CD8-positive, alpha-beta memory T cell (primary cell): Measurements from ENCODE around the gene SCN3B. TPM values are rescaled to one million over a fixed set of nuclear protein-coding genes. Genes with fewer than 3 reads are reported as not detected.

Experiments
- CTCF ChIA-PET: fragments of 350-600 bp; sonication (Branson Sonifier 250); formaldehyde crosslinking; loops from one replicate; lab custom pipeline; 2021; ENCODE audit warnings: antibody characterized with exemption; lab: Charles Lee
- POLR2A ChIA-PET: fragments of 350-600 bp; sonication (Branson Sonifier 250); formaldehyde crosslinking; loops from one replicate; lab custom pipeline; 2021; ENCODE audit warnings: antibody characterized with exemption; lab: Charles Lee
- DNase-seq, 5 donors: peaks; one replicate each; pipeline versions ENCODE4 v3.0.0 to v3.0.0-alpha.2; 2020 to 2022; ENCODE audit warnings: mixed read lengths in 1 of 5
- H3K27ac ChIP-seq: one replicate; pipeline ENCODE4 v1.7.0; 2013; ENCODE audit warnings: low read depth, mild to moderate bottlenecking, low read length, moderate library complexity
- H3K27me3 ChIP-seq: 2 replicates; pipeline ENCODE4 v1.7.0; 2013; ENCODE audit warnings: low read length, mild to moderate bottlenecking; ENCODE audit not compliant: insufficient read depth, poor library complexity, severe bottlenecking
- H3K36me3 ChIP-seq: 2 replicates; pipeline ENCODE4 v1.7.0; 2013; ENCODE audit warnings: mild to moderate bottlenecking, low read length, moderate library complexity; ENCODE audit not compliant: insufficient read depth
- H3K4me1 ChIP-seq: 2 replicates; pipeline ENCODE4 v1.7.0; 2013; ENCODE audit warnings: mild to moderate bottlenecking, low read length, moderate library complexity; ENCODE audit not compliant: insufficient read depth
- H3K4me3 ChIP-seq: 2 replicates; pipeline ENCODE4 v1.7.0; 2013; ENCODE audit warnings: mild to moderate bottlenecking, low read length
- H3K9me3 ChIP-seq: 2 replicates; pipeline ENCODE4 v1.7.0; 2013; ENCODE audit warnings: mild to moderate bottlenecking, low read length
- H3K27ac Mint-ChIP-seq, 8 donors: one replicate each; pipeline ENCODE4 v1.8.0; 2020 to 2021; ENCODE audit warnings: mixed read lengths in 8 of 8, mild to moderate bottlenecking in 6 of 8, inconsistent platforms in 3 of 8, moderate library complexity in 3 of 8
- H3K27me3 Mint-ChIP-seq, 2 donors: one replicate each; pipeline ENCODE4 v1.8.0; 2020 to 2021; ENCODE audit warnings: mixed read lengths in 2 of 2, mild to moderate bottlenecking in 1 of 2, moderate library complexity in 1 of 2
- H3K36me3 Mint-ChIP-seq, 3 donors: one replicate each; pipeline ENCODE4 v1.8.0; 2020 to 2021; ENCODE audit warnings: mixed read lengths in 3 of 3, inconsistent platforms in 1 of 3, mild to moderate bottlenecking in 1 of 3
- H3K4me1 Mint-ChIP-seq, 3 donors: one replicate each; pipeline ENCODE4 v1.8.0; 2020 to 2021; ENCODE audit warnings: mixed read lengths in 3 of 3, inconsistent platforms in 1 of 3, mild to moderate bottlenecking in 1 of 3
- H3K4me3 Mint-ChIP-seq, 7 donors: one replicate each; pipeline ENCODE4 v1.8.0; 2020 to 2021; ENCODE audit warnings: mixed read lengths in 7 of 7, mild to moderate bottlenecking in 6 of 7, moderate library complexity in 4 of 7, inconsistent platforms in 2 of 7
- H3K9me3 Mint-ChIP-seq, 5 donors: one replicate each; pipeline ENCODE4 v1.8.0; 2020 to 2022; ENCODE audit warnings: mixed read lengths in 5 of 5, mild to moderate bottlenecking in 3 of 5, moderate library complexity in 2 of 5, inconsistent platforms in 1 of 5
- polyA plus RNA-seq: library from polyadenylated mRNA; unstranded; fragments of 300-500 nt; fragmentation: Illumina TruSeq; gene quantifications from one replicate; pipeline ENCODE4 v1.2.3, GENCODE V29; 2021
- total RNA-seq, 2 experiments: library from RNA; stranded (reverse); gene quantifications; one replicate each; pipeline ENCODE4 v1.2.3, GENCODE V29; 2021

Gene SCN3B
- total and polyA plus RNA-seq, 3 experiments from 2014 or later, result 0.22 TPM; not detected in 2

GRCh38 chr11:123630126-123630608 is 24.3 kb downstream of the SCN3B start:
- no peaks in the 10 kb centered on the region for H3K4me1 ChIP-seq
- Mint-ChIP-seq H3K36me3 (peaks cover 0 to 5% (median 0%) of the 10 kb centered on the region in 3 donors), H3K4me1 (no peaks in the 10 kb centered on the region), H3K9me3 (no peaks in the 10 kb centered on the region), H3K27me3 (peaks cover 5 to 12% of the 10 kb centered on the region in 2 donors), H3K27ac (no peak overlapping the region), H3K4me3 (no peak overlapping the region)
- no peaks in the 10 kb centered on the region for H3K27me3 ChIP-seq
- no peak for DNase-seq
- no peaks in the 10 kb centered on the region for H3K36me3 ChIP-seq
- H3K4me3 ChIP-seq, result no peak overlapping the region
- H3K9me3 ChIP-seq, result no peaks in the 10 kb centered on the region
- no peak overlapping the region for H3K27ac ChIP-seq
- ChIA-PET CTCF (no interaction called here), POLR2A (no interaction called here)

GRCh38 chr11:123628936-123629683 is 25.3 kb downstream of the SCN3B start:
- ChIA-PET POLR2A (no interaction called here), CTCF (no interaction called here)
- H3K4me3 Mint-ChIP-seq, result no peak overlapping the region
- H3K4me3 ChIP-seq, result no peak overlapping the region
- no peaks in the 10 kb centered on the region for H3K9me3 Mint-ChIP-seq
- no peaks in the 10 kb centered on the region for H3K9me3 ChIP-seq
- H3K4me1 ChIP-seq, result no peaks in the 10 kb centered on the region
- no peak overlapping the region for H3K27ac ChIP-seq
- peaks cover 3 to 5% of the 10 kb centered on the region in 2 donors for H3K27me3 Mint-ChIP-seq
- no peaks in the 10 kb centered on the region for H3K4me1 Mint-ChIP-seq
- no peaks in the 10 kb centered on the region for H3K27me3 ChIP-seq
- H3K36me3 Mint-ChIP-seq, result peaks cover 0 to 11% (median under 1%) of the 10 kb centered on the region in 3 donors
- no peaks in the 10 kb centered on the region for H3K36me3 ChIP-seq
- DNase-seq, result no peak
- peak overlapping the region in 1 of 8 donors; percentile 37 for H3K27ac Mint-ChIP-seq

- H3K27me3 ChIP-seq, result no peaks in the 10 kb centered on the region
- Mint-ChIP-seq H3K4me3 (no peak overlapping the region), H3K36me3 (peaks cover 0 to 39% (median 6%) of the 10 kb centered on the region in 3 donors), H3K4me1 (no peaks in the 10 kb centered on the region), H3K27me3 (peaks cover 0 to 1% of the 10 kb centered on the region in 2 donors), H3K27ac (no peak overlapping the region), H3K9me3 (no peaks in the 10 kb centered on the region)
- H3K36me3 ChIP-seq, result no peaks in the 10 kb centered on the region
- no peaks in the 10 kb centered on the region for H3K9me3 ChIP-seq
- H3K27ac ChIP-seq, result no peak overlapping the region
- H3K4me3 ChIP-seq, result no peak overlapping the region
- DNase-seq, result no peak
- no peaks in the 10 kb centered on the region for H3K4me1 ChIP-seq
- POLR2A ChIA-PET, result no interaction called here
- CTCF ChIA-PET, result no interaction called here
Measured at GRCh38 chr11:123624974-123625373, 29.4 kb downstream of the SCN3B start.

DNA sequence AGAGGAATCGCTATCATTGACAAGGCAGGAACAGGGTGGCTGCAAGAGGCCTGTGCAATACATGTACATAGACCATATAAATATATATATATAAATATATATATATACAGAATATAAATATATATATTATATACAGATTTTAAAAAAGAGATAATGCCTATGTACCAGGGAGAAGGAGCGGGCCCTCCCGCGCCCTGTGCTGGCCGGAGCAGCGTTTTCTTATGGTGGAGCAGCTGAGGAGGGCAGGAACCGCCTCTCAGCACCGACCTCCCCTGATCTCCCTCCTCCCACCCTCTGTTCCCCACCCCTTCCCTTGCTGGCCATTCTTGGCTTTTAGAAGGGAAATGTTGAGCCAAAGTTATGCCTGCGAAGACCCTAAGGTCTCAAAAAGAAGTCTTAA is 31.8 kb downstream of the SCN3B start:
- no peaks in the 10 kb centered on the region for H3K4me1 ChIP-seq
- H3K27me3 ChIP-seq, result no peaks in the 10 kb centered on the region
- ChIA-PET CTCF (no interaction called here), POLR2A (no interaction called here)
- no peaks in the 10 kb centered on the region for H3K36me3 ChIP-seq
- no peaks in the 10 kb centered on the region for H3K9me3 ChIP-seq
- Mint-ChIP-seq H3K4me3 (no peak overlapping the region), H3K27ac (no peak overlapping the region), H3K27me3 (no peaks in the 10 kb centered on the region), H3K4me1 (no peaks in the 10 kb centered on the region), H3K9me3 (no peaks in the 10 kb centered on the region), H3K36me3 (peaks cover 3 to 63% (median 15%) of the 10 kb centered on the region in 3 donors)
- H3K4me3 ChIP-seq, result no peak overlapping the region
- DNase-seq, result no peak
- no peak overlapping the region for H3K27ac ChIP-seq

GRCh38 chr11:123616505-123617198 is 37.8 kb downstream of the SCN3B start:
- Histone ChIP-seq H3K9me3 (no peaks in the 10 kb centered on the region), H3K27me3 (no peaks in the 10 kb centered on the region), H3K36me3 (peaks cover 5% of the 10 kb centered on the region), H3K4me3 (no peak overlapping the region), H3K4me1 (no peaks in the 10 kb centered on the region), H3K27ac (no peak overlapping the region)
- peak overlapping the region in 1 of 8 donors; percentile 62 for H3K27ac Mint-ChIP-seq
- H3K9me3 Mint-ChIP-seq, result no peaks in the 10 kb centered on the region
- no peaks in the 10 kb centered on the region for H3K27me3 Mint-ChIP-seq
- peaks cover 3 to 82% (median 22%) of the 10 kb centered on the region in 3 donors for H3K36me3 Mint-ChIP-seq
- no peak overlapping the region for H3K4me3 Mint-ChIP-seq
- CTCF ChIA-PET, result no interaction called here
- no peak for DNase-seq
- H3K4me1 Mint-ChIP-seq, result no peaks in the 10 kb centered on the region
- POLR2A ChIA-PET, result no interaction called here

GRCh38 chr11:123611698-123612097 is 42.7 kb downstream of the SCN3B start:
- Histone ChIP-seq H3K36me3 (peaks cover 5% of the 10 kb centered on the region), H3K9me3 (no peaks in the 10 kb centered on the region), H3K27me3 (no peaks in the 10 kb centered on the region), H3K4me1 (no peaks in the 10 kb centered on the region), H3K27ac (no peak overlapping the region), H3K4me3 (no peak overlapping the region)
- no peaks in the 10 kb centered on the region for H3K4me1 Mint-ChIP-seq
- no peak overlapping the region for H3K4me3 Mint-ChIP-seq
- H3K27ac Mint-ChIP-seq, result peak overlapping the region in 1 of 8 donors; percentile 17
- peaks cover 0 to 87% (median 17%) of the 10 kb centered on the region in 3 donors for H3K36me3 Mint-ChIP-seq
- H3K27me3 Mint-ChIP-seq, result no peaks in the 10 kb centered on the region
- H3K9me3 Mint-ChIP-seq, result no peaks in the 10 kb centered on the region
- CTCF ChIA-PET, result no interaction called here
- POLR2A ChIA-PET, result no interaction called here
- no peak for DNase-seq

DNA sequence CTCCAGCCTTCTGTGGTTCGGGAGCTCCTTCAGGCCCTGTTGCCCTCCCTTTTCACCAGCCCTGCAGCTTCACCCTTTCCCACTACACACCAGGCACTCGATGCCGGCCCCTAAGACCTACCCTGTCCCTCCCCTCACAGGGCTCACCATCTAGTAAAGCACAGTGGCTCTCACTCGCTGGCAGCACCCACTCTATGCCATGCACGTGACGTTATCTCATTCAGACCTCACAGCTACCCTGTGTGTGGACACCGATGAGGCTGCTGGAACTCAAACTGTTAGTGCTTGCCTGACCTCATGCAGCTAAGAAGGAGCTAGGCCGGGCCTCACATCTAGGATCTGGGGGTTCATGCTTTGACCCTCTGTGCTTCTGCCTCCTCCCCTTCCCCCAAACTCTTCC is 45.5 kb downstream of the SCN3B start:
- Histone ChIP-seq H3K27ac (no peak overlapping the region), H3K9me3 (no peaks in the 10 kb centered on the region), H3K4me1 (no peaks in the 10 kb centered on the region), H3K4me3 (no peak overlapping the region), H3K27me3 (no peaks in the 10 kb centered on the region), H3K36me3 (peaks cover 5% of the 10 kb centered on the region)
- no peak for DNase-seq
- ChIA-PET POLR2A (no interaction called here), CTCF (no interaction called here)
- no peak overlapping the region for H3K4me3 Mint-ChIP-seq
- H3K4me1 Mint-ChIP-seq, result no peaks in the 10 kb centered on the region
- H3K27me3 Mint-ChIP-seq, result no peaks in the 10 kb centered on the region
- no peaks in the 10 kb centered on the region for H3K9me3 Mint-ChIP-seq
- H3K36me3 Mint-ChIP-seq, result peaks cover 6 to 91% (median 19%) of the 10 kb centered on the region in 3 donors
- H3K27ac Mint-ChIP-seq, result peak overlapping the region in 1 of 8 donors; percentile 8

GRCh38 chr11:123608371-123608770 is 46.1 kb downstream of the SCN3B start:
- H3K9me3 ChIP-seq, result no peaks in the 10 kb centered on the region
- no peaks in the 10 kb centered on the region for H3K4me1 ChIP-seq
- Mint-ChIP-seq H3K27ac (peak overlapping the region in 1 of 8 donors; percentile 46), H3K9me3 (no peaks in the 10 kb centered on the region), H3K36me3 (peaks cover 6 to 91% (median 20%) of the 10 kb centered on the region in 3 donors), H3K27me3 (no peaks in the 10 kb centered on the region), H3K4me3 (no peak overlapping the region), H3K4me1 (no peaks in the 10 kb centered on the region)
- DNase-seq, result no peak
- no peaks in the 10 kb centered on the region for H3K27me3 ChIP-seq
- H3K36me3 ChIP-seq, result peaks cover 5% of the 10 kb centered on the region
- no peak overlapping the region for H3K4me3 ChIP-seq
- no peak overlapping the region for H3K27ac ChIP-seq
- POLR2A ChIA-PET, result no interaction called here
- CTCF ChIA-PET, result no interaction called here
